Mesodermal cell (in vitro differentiated cells): ENCODE measurements around the gene B4GALNT4.

Source experiments
- H3K27ac ChIP-seq: 2 replicates; pipeline ENCODE4 v1.7.0; 2013; ENCODE audit warnings: mild to moderate bottlenecking, low read depth, low read length, moderate library complexity; ENCODE audit not compliant: severe bottlenecking
- H3K36me3 ChIP-seq: 2 replicates; pipeline ENCODE4 v1.7.1; 2013; ENCODE audit warnings: mild to moderate bottlenecking, low read length, moderate library complexity; ENCODE audit not compliant: control insufficient read depth, insufficient read depth
- H3K4me1 ChIP-seq: one replicate; pipeline ENCODE4 v1.7.1; 2013; ENCODE audit warnings: mild to moderate bottlenecking, low read length; ENCODE audit not compliant: insufficient read depth, control insufficient read depth, poor library complexity, severe bottlenecking
- H3K4me3 ChIP-seq: 2 replicates; pipeline ENCODE4 v1.7.0; 2013; ENCODE audit warnings: low read length, control low read depth, mild to moderate bottlenecking; ENCODE audit not compliant: insufficient read depth, poor library complexity, severe bottlenecking; ENCODE audit errors: extremely low read depth
- H3K9me3 ChIP-seq: 2 replicates; pipeline ENCODE4 v1.7.1; 2013; ENCODE audit warnings: mild to moderate bottlenecking, low read length, moderate library complexity; ENCODE audit not compliant: control insufficient read depth
- WGBS, 2 experiments: methylation state at CpG; one replicate each; pipeline ENCODE4 v1.1.5; 2013; ENCODE audit warnings: missing lambda C conversion rate in 2 of 2; ENCODE audit not compliant: insufficient coverage in 2 of 2; 5-methylcytosine and 5-hydroxymethylcytosine counted together

Gene B4GALNT4

DNA sequence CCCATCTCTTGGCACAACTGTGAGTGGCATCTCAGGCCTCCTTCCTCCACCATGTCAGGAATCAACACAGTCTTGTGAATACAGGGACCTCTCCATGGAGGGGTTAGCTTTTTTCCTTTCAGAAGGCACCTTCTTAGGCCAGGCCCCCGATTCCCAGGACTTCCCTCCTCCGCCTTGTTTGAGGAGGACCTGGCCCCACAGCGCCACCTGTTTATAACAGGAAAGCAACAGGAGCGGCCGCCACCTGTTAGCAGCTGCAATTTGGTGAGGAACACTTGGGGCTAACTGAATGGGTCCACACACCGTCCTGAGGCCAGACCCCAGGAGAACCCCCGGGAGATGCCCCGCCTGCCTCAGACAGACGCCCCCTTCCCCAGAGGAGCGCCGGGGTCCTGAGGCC is 20.9 kb downstream of the B4GALNT4 start:
- Histone ChIP-seq H3K36me3 (no peaks in the 10 kb centered on the region), H3K9me3 (no peaks in the 10 kb centered on the region)
- WGBS, 2 experiments: 77 to 79% methylated on average over 5 to 6 of the region's 11 CpGs

DNA sequence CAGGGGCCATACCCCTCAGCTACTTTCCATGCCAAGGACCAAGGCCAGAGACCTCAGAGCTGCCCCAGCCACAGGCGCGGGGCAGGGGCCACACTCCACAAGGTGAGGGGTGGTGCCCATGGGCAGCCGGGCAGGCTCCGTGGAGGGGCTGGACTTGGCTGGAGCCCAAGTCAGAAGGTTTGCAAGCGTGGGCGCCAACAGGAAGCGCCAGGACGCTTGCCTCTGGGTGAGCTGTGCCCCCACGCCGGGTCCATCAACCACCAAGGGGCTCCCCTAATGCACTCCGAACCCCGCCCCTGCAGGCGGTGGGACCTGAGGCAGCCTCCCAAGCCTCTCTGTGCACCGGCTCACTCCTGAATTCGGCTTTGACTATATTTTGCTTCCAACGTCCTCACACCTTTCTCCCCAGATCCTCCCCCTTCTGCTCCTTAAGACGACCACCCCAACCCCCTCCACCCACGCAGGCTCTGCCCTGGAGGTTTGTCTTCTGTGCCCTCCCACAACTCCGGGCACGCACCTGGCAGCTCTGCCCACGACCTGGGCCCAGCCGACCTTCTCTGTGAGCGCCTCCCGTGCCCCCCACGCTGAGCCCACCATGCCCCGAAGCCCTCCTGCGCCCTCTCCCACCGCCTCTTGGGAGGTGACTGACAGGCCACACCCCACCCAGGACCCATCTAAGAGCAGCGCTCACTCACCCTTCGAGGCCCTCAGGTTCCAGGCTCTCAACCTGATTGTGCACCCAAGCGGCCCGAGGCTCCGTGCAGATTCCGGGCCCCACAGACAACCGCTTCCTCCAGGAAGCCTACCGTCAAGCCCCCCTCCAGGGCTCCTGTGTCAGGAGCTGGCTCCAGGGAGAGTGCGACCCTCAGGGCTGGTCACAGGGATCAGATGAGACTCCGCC is 22.1 kb downstream of the B4GALNT4 start:
- H3K4me1 ChIP-seq: peaks cover 13% of the 10 kb centered on the region
- WGBS, 2 experiments: 92% methylated on average over 34 to 38 of the region's 38 CpGs
- H3K9me3 ChIP-seq: no peaks in the 10 kb centered on the region
- no peaks in the 10 kb centered on the region for H3K36me3 ChIP-seq
- no peak overlapping the region for H3K27ac ChIP-seq
- no peak overlapping the region for H3K4me3 ChIP-seq

More for the DNA sequence above, 20.9 kb downstream of the B4GALNT4 start:
- Histone ChIP-seq H3K4me1 (peaks cover 13% of the 10 kb centered on the region), H3K27ac (no peak overlapping the region), H3K4me3 (no peak overlapping the region)

DNA sequence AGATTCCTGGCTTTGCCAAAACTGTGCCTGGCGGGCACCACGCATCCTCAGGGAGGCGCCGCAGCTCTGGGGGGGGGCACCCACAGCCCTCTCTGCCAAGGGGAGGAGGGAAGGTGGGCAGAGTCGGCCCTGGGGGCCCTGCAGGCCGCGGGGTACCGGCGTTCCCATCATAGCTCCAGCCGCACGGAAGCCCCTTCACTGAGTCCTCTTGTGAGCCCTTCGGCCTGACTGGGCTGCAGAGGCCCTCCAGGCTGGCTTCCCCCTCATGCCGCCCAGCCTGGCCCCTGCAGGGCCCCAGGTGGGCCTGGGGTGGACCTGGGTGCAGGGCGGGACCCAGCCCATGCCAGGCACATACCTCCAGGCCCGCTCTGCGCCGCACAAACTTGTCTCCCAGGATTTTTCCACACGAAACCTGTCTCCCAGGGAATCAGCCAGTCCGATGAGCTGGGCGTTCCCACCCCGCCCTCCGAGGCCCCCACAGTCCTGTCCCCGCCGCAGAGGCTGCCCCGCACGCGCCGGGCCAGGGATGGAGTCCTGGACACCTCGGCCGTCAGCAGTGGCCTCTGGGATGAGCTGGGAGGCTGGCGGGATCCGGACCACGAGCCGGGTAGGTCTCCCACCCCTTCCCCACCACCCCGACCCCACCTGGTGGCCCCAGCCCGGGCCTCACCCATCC is 22.9 kb downstream of the B4GALNT4 start:
- Histone ChIP-seq H3K27ac (no peak overlapping the region), H3K4me3 (no peak overlapping the region), H3K4me1 (peaks cover 13% of the 10 kb centered on the region), H3K36me3 (no peaks in the 10 kb centered on the region), H3K9me3 (no peaks in the 10 kb centered on the region)
- WGBS, 2 experiments: 95 to 96% methylated on average over 23 to 25 of the region's 36 CpGs

GRCh38 chr11:393219-394033 is 24.1 kb downstream of the B4GALNT4 start:
- peaks cover 13% of the 10 kb centered on the region for H3K4me1 ChIP-seq
- 88 to 89% methylated on average over 12 to 16 of the region's 17 CpGs for WGBS, 2 experiments

GRCh38 chr11:394034-394857 is 24.9 kb downstream of the B4GALNT4 start, which contains the start of gene PKP3:
TSS of gene PKP3 (plus strand) at chr11:394209. CDS start at chr11:394293, 84 bp downstream.
- Histone ChIP-seq H3K36me3 (no peaks in the 10 kb centered on the region), H3K4me1 (peaks cover 13% of the 10 kb centered on the region), H3K9me3 (no peaks in the 10 kb centered on the region), H3K4me3 (no peak within 1 kb of the TSS), H3K27ac (no peak within 1 kb of the TSS)
- WGBS, 2 experiments: 88 to 90% methylated on average over 31 to 44 of the region's 57 CpGs

More at GRCh38 chr11:393219-394033, 24.1 kb downstream of the B4GALNT4 start:
- H3K36me3 ChIP-seq: no peaks in the 10 kb centered on the region
- H3K9me3 ChIP-seq: no peaks in the 10 kb centered on the region
- no peak overlapping the region for H3K27ac ChIP-seq
- no peak overlapping the region for H3K4me3 ChIP-seq

DNA sequence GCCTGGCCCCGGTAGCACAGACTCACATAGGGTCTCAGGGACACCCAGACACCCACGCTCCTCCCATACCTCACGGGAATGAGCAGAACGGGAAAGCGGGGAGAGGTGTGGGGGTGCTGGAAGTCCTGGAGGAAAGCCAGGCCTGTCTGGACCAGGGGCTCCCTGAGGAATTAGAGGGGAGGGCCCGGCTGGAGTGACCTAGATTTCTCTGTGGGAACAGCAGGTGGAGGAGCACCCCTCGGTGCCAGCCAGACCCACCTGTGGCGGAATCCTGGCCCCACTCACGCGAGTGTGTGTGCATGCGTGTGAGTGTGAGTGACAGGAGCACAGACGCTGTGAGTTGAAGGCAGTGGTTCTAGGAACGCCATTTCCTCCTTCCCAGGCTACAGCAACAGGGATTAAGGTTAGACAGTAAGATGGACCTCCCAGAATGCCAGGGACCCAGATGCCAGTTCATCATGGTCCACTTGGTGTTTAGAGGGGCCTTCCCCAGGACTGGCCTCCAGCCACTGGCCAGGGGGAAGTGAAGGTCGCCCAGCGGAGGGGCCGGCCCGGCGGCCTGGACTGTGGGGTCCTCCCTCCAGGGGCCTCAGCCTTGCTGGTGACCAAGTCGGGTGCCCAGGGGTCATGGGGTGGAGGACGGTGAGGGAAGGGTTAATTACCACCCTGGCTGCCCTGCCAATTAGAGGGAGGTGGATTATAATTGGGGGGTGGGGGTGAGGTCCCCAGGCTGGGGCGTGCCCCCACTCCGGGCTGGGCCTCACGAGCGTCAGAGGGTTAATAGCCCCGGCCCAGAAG is 25.8 kb downstream of the B4GALNT4 start:
- H3K9me3 ChIP-seq: peaks cover 3% of the 10 kb centered on the region
- no peak overlapping the region for H3K27ac ChIP-seq
- H3K4me3 ChIP-seq: no peak overlapping the region
- peaks cover 13% of the 10 kb centered on the region for H3K4me1 ChIP-seq
- WGBS, 2 experiments: 92% methylated on average over 20 to 21 of the region's 25 CpGs
- no peaks in the 10 kb centered on the region for H3K36me3 ChIP-seq

DNA sequence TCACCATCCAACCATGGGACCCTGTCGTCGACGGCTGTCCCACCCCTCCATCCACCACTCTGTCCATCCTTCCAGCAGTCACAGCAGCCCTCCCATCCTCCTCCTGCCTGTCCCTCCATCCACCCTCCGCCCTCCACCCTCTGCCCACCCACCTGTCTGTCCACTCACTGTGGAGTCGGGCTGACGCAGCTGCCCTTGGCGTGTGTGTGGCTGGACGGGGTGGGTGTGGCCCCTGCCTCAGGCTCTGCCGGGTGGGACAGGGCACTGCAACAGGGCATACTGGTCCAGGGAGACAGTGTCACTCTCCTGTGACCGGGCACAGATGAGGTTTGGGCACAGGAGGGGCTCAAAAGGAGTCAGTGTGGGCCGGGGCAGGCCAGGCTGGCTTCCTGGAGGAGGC is 26.6 kb downstream of the B4GALNT4 start:
- Histone ChIP-seq H3K4me3 (no peak overlapping the region), H3K4me1 (peaks cover 13% of the 10 kb centered on the region), H3K9me3 (peaks cover 4% of the 10 kb centered on the region), H3K36me3 (no peaks in the 10 kb centered on the region), H3K27ac (no peak overlapping the region)
- 93 to 94% methylated on average over 9 to 11 of the region's 11 CpGs for WGBS, 2 experiments

- H3K27ac ChIP-seq: no peak overlapping the region
- peaks cover 13% of the 10 kb centered on the region for H3K4me1 ChIP-seq
- no peaks in the 10 kb centered on the region for H3K36me3 ChIP-seq
- H3K4me3 ChIP-seq: peak overlapping the region; percentile 21
- 65 to 72% methylated on average over 20 of the region's 23 CpGs for WGBS, 2 experiments
- H3K9me3 ChIP-seq: peaks cover 4% of the 10 kb centered on the region
These were observed 27.2 kb downstream of the B4GALNT4 start for GRCh38 chr11:396511-396947.

- Histone ChIP-seq H3K36me3 (no peaks in the 10 kb centered on the region), H3K9me3 (peaks cover 4% of the 10 kb centered on the region), H3K27ac (no peak overlapping the region), H3K4me1 (peaks cover 13% of the 10 kb centered on the region), H3K4me3 (peak overlapping the region; percentile 21)
- WGBS, 2 experiments: 64 to 73% methylated on average over 39 to 43 of the region's 43 CpGs
These were observed 27.7 kb downstream of the B4GALNT4 start for GRCh38 chr11:396948-397548.
